HG03135 (cell line): ENCODE results near the gene PHF19.
A peak's percentile ranks its signal among the peaks of the same experiment; 100 is the strongest.

Experiments used
- ATAC-seq: cut with Tn5 transposase; IDR thresholded peaks from one replicate; pipeline ENCODE4 v1.9.1; 2021; ENCODE audit warnings: mild to moderate bottlenecking, moderate library complexity; ENCODE audit not compliant: unreplicated experiment

PHF19 gene

GRCh38 chr9:120876842-120877240, at the start of gene PHF19:
TSS of gene PHF19 (minus strand) at chr9:120877188. CDS start at chr9:120874741, 2,447 bp downstream.
- ATAC-seq: peak; percentile 7

GRCh38 chr9:120926397-120926928, 49.5 kb upstream of the PHF19 start, which contains the start of gene TRAF1:
TSS of gene TRAF1 (minus strand) at chr9:120926796. CDS start at chr9:120926075, 721 bp downstream.
- ATAC-seq: peak; percentile 21

- peak; percentile 33 for ATAC-seq
These were observed 48.8 kb upstream of the PHF19 start for GRCh38 chr9:120925535-120926396.

- no peak for ATAC-seq
These were observed 47.9 kb upstream of the PHF19 start for GRCh38 chr9:120924698-120925534.

GRCh38 chr9:120923620-120924328, 46.8 kb upstream of the PHF19 start:
- no peak for ATAC-seq

GRCh38 chr9:120922404-120923195, 45.6 kb upstream of the PHF19 start:
- ATAC-seq: no peak

GRCh38 chr9:120921661-120922181, 44.7 kb upstream of the PHF19 start:
- ATAC-seq: no peak

GRCh38 chr9:120920806-120921178, 43.8 kb upstream of the PHF19 start:
- ATAC-seq: no peak

- no peak for ATAC-seq
These were observed 43.1 kb upstream of the PHF19 start for GRCh38 chr9:120919843-120920805.

- ATAC-seq: no peak
These were observed 42.2 kb upstream of the PHF19 start for GRCh38 chr9:120918931-120919842.

- no peak for ATAC-seq
These were observed 41.2 kb upstream of the PHF19 start for GRCh38 chr9:120917929-120918762.

- ATAC-seq: no peak
These were observed 40.2 kb upstream of the PHF19 start for GRCh38 chr9:120916991-120917880.

GRCh38 chr9:120916588-120916987, 39.6 kb upstream of the PHF19 start:
- ATAC-seq: no peak

GRCh38 chr9:120915854-120916470, 39.0 kb upstream of the PHF19 start:
- no peak for ATAC-seq

- ATAC-seq: no peak
These were observed 38.0 kb upstream of the PHF19 start for GRCh38 chr9:120914953-120915352.
